HG02571 (cell line): ENCODE results near the gene TARBP2.

Experiments
- ATAC-seq: cut with Tn5 transposase; IDR thresholded peaks from one replicate; pipeline ENCODE4 v1.9.1; 2021; ENCODE audit warnings: mild to moderate bottlenecking, moderate library complexity; ENCODE audit not compliant: unreplicated experiment

Gene TARBP2

GRCh38 chr12:53493610-53494391 lies 7.3 kb upstream of the TARBP2 start:
- no peak for ATAC-seq

- no peak for ATAC-seq
Measured at GRCh38 chr12:53495903-53496751, 5.0 kb upstream of the TARBP2 start.

- ATAC-seq: no peak
Measured at GRCh38 chr12:53496752-53497032, 4.4 kb upstream of the TARBP2 start.

GRCh38 chr12:53497461-53497860 lies 3.6 kb upstream of the TARBP2 start:
- no peak for ATAC-seq

GRCh38 chr12:53498235-53498630 lies 2.9 kb upstream of the TARBP2 start:
- ATAC-seq: no peak

- no peak for ATAC-seq
Measured at GRCh38 chr12:53499266-53500141, 1.6 kb upstream of the TARBP2 start, which contains the start of gene MAP3K12. Gene MAP3K12 (minus strand): TSS chr12:53499458. CDS start chr12:53487391, 12,067 bp downstream.

GRCh38 chr12:53500142-53500775 lies 824 bp upstream of the TARBP2 start:
- no peak for ATAC-seq

- no peak for ATAC-seq
Measured at GRCh38 chr12:53501615-53502181, 615 bp downstream of the TARBP2 start.

GRCh38 chr12:53502331-53502730 lies 1.2 kb downstream of the TARBP2 start:
- no peak for ATAC-seq

GRCh38 chr12:53502983-53503728 lies 2.1 kb downstream of the TARBP2 start:
- no peak for ATAC-seq

- ATAC-seq: no peak
Measured at GRCh38 chr12:53504004-53504920, 3.2 kb downstream of the TARBP2 start.

GRCh38 chr12:53505086-53505485 lies 4.0 kb downstream of the TARBP2 start:
- no peak for ATAC-seq

GRCh38 chr12:53505555-53506449 lies 4.7 kb downstream of the TARBP2 start:
- no peak for ATAC-seq

- no peak for ATAC-seq
Measured at GRCh38 chr12:53506450-53506785, 5.3 kb downstream of the TARBP2 start.

- no peak for ATAC-seq
Measured at GRCh38 chr12:53506881-53507602, 6.0 kb downstream of the TARBP2 start, which contains the start of gene NPFF. Gene NPFF (minus strand): TSS chr12:53507484. CDS start chr12:53507474, 10 bp downstream.

GRCh38 chr12:53507603-53507885 lies 6.5 kb downstream of the TARBP2 start:
- ATAC-seq: no peak

GRCh38 chr12:53508534-53509170 lies 7.6 kb downstream of the TARBP2 start:
- ATAC-seq: peak; percentile 82
